Activated CD8-positive, alpha-beta memory T cell treated with anti-CD3 and anti-CD28 coated beads for 4 hours (primary cell): ENCODE results near the gene NUDT2.
"Not testable (repeated sequence)": the region's sequence is repeated elsewhere in the genome, so short reads cannot be mapped to it uniquely, and the experiment has no call there.

Experiments used
- DNase-seq, 2 donors: peaks; one replicate each; pipeline ENCODE4 v3.0.0-alpha.2; 2020; ENCODE audit warnings: low read depth in 2 of 2

NUDT2 gene

DNA sequence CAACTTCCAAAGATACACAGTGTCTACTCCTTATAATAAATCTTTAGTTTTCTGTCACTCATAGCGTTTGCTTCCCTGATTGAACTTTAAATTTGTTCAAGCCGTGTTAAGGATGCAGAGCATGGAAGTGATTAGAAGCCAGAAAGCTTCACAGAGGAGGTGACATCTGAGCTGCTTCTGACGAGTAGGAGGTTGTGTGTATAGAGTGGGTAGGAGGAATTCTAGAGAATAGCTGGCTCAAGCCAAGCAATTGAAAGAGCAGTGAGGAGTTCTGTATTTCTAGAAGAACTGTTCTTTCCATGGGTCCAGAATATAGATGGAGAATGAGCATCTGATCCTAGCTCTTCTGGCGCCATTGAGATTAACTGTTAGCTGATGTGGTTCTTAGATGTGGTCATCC, 6.0 kb downstream of the NUDT2 start:
- no peak for DNase-seq

DNA sequence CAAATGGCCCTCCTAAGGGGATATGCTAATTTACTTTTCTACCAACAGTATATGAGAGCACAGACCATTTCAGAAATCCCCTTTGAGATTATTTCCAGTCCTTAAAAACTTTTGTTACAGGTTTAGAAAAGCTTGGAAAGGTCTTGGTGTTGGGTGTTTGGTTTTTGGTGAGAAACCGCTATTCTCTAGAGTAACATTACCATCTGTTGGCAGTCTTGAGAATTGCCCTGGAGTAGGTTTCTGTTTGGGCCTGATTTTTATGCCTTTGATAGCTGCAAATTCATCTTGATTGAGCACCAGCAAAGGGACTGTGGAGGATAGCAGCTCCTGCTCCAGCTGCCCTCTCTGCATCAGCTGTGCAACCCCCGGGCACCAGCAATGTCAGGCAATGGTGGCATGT, 8.0 kb downstream of the NUDT2 start:
- DNase-seq, result no peak

DNA sequence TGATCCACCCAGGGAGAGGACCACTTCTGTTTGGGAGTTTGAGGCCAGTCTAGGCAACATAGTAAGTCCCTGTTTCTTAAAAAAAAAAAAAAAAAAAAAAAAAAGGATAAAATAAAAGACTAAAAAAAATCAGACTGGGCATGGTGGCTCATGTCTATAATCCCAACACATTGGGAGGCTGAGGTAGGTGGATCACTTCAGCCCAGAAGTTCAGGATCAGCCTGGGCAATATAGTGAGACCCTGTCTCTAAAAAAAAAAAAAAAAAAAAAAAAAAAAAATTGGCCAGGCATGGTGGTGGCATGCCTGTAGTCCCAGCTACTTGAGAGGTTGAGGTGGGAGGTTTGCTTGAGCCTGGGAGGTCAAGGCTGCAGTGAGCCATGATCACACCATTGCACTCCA, 8.7 kb downstream of the NUDT2 start:
- DNase-seq, result not testable (repeated sequence)

DNA sequence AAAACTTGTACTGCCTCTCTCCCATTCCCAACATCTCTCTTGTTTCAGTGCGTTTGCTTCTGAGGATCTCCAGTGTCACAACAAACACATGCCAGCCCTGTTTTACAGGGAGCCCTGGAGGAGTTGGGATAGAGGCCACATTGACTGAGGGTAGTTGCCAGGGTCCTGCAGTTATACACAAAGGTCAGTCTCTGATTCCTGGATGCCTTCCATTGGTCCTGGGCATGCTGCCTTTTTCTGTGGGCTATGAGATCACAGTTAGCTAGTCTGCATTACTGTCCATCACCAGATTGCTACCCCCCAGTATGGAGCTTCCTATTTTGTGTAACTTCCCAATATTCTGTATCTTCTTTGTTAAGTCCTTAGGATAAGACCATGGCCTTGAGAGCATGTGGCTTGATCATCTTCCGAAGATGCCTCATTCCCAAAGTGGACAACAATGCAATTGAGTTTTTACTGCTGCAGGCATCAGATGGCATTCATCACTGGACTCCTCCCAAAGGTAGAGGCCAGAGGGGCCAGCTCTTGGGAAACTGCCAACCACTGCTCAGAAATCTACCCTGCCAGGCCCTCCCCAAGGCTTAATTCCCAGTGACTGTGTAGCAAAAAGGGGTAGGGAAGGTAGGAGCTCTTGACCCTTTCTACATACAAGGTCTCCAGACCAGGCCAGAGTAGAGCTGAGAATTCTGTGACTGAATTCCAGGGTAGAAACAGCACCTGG, 9.5 kb downstream of the NUDT2 start:
- no peak for DNase-seq

DNA sequence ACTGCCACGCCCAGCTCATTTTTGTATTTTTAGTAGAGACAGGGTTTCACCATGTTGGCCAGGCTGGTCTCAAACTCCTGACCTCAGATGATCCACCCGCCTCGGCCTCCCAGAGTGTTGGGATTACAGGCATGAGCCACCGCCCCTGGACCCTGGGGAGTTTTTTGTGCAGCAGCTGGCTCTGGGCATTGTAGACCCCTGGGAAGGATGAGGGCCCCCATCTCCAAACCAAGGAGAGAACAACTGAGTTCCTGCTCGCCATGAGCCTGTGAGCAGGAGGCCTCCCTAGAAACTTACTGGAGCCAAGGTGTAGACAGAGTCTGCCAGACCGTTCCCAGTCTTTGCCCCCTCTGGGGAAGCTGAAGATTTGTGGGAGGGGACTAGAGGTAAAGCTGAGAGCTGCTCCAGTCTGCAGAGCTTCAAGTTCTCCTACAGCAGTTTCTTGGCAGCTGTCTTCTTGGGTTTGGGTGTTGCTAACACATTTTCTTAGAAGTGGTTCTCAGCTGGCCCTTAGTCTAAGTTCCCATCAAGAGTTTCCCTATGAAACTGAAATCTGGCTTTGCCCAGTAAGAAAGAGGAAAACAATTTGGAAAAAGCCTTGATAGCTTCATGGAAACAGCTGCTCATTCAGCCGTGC, 12.4 kb downstream of the NUDT2 start:
- DNase-seq, result no peak

DNA sequence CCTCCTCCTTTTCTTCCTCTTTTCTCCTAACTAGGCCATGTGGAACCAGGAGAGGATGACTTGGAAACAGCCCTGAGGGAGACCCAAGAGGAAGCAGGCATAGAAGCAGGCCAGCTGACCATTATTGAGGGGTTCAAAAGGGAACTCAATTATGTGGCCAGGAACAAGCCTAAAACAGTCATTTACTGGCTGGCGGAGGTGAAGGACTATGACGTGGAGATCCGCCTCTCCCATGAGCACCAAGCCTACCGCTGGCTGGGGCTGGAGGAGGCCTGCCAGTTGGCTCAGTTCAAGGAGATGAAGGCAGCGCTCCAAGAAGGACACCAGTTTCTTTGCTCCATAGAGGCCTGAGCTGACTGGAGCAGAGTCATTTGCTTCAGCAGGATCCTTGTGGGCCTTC, 13.7 kb downstream of the NUDT2 start:
- DNase-seq, result no peak

DNA sequence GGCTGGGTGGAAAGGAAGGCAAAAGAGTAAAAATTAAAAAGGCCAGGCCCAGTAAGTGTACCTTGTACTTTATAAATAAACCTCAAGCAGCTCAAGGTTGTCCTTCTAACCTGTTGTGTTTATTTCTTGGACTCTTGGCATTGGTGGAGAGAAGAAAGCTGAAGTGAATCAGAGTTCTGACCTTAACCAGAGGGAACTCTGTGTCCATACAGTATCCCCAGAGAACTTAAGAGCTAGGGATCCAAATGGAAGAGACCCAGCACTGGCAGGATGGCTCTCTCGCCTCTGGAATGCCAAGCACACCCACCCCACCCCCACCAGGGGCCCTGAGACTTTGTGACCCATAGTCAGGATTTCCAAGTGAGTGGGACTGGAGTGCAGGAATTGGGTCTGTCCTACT, 14.2 kb downstream of the NUDT2 start:
- no peak for DNase-seq

DNA sequence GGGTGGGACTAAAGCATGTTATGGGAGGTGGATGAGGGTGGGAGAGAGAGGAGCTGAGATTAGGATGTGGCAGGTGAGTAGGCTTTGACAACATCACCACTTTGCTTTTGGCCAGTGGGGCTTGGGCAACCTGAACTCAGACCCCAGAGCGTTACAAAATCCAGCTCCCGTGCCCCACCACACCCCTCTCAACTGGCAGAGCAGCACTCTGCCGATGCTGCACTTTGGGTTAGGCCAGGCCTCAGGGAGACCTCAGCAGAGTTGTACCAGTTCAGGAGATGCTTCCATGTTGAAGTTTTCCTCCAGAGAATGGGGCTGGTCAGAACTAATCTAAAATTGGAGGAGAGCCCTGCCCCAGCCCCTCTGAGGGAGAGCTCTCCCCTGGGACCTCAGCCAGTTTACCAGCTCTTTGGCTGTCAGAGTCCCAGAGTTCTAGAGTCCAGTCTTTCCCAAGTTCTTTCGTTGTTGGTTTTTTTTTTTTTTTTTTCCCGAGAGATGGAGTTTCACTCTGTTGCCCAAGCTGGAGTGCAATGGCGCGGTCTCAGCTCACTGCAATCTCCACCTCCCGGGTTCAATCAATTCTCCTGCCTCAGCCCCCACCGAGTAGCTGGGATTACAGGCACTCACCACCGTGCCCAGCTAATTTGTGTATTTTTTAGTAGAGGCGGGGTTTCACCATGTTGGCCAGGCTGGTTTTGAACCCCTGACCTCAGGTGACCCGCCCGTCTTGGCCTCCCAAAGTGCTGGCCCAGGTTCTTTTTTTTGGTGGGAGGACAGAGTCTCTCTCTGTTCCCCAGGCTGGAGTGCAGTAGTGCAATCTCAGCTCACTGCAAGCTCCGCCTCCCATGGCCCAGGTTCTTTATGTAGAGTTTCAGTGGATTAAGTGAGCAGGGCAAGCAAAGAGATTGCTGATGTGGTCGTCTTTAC, 17.8 kb downstream of the NUDT2 start:
- DNase-seq, result no peak

DNA sequence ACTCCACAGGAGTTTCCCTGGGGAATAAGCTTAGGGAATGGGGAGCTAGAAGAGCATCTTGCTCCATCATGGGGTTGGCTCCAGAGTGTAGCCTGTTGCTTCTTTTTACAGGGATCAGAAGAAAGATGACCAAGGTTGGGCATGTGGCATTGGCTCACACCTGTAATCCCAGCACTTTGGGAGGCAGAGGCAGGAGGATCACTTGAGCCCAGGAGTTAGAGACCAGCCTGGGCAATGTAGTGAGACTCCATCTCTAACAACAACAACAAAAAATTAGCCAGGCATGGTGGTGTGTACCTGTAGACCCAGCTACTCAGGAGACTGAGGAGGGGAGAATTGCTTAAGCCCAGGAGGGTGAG, 18.4 kb downstream of the NUDT2 start:
- no peak for DNase-seq

DNA sequence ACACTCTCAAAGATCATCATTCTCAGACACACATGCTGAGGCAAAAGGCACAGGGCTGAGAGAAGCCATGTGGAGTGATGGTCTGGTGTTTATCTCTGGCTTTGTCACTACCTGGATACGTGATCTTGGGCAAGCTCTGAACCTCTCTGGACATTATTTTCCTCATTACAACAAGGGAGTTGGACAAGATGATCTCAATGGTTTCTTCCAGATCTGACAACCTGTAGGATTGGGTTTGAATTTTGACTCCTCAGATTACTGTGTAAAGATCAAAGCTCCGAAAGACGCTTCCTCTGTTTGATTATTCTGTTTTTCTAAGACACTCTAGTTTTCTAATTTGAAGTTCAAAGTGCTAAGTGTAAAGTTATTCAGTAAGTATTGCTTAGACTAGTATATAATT, 20.0 kb downstream of the NUDT2 start:
- DNase-seq, result no peak

DNA sequence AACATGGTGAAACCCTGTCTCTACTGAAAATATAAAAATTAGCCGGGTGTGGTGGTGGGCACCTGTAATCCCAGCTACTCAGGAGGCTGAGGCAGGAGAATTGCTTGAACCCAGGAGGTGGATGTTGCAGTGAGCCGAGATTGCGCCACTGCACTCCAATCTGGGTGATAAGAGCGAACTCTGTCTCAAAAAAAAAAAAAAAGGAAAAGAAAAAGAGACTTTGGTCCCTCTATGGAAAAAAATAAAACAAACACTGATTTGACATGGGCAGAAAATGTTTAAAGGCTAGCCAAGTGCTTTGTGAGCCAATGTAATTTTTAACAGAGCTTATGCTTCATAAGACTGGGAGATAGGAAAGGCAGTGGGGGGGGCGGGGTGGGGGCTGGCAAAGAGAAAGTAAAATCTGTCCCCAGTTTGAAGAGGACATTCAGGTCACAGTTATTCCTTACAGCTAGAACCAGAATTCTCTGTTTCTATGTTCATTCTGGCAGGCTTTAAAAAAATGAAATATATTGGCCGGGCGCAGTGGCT, 22.8 kb downstream of the NUDT2 start:
- DNase-seq, result not testable (repeated sequence)

DNA sequence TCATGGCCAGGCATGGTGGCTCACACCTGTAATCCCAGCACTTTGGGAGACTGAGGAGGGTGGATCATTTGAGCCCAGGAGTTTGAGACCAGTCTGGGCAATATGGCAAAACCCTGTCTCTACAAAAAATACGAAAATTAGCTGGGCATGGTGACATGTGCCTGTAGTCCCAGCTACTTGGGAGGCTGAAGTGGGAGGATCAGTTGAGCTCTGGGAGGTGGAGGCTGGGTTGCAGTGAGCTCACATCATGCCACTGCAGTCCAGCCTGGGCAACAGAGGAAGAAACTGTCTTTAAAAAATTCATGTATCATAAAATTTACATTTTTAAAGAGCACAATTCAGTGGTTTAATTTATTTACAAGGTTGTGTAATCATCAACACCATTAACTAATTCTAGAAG, 23.6 kb downstream of the NUDT2 start:
- DNase-seq, result not testable (repeated sequence)

DNA sequence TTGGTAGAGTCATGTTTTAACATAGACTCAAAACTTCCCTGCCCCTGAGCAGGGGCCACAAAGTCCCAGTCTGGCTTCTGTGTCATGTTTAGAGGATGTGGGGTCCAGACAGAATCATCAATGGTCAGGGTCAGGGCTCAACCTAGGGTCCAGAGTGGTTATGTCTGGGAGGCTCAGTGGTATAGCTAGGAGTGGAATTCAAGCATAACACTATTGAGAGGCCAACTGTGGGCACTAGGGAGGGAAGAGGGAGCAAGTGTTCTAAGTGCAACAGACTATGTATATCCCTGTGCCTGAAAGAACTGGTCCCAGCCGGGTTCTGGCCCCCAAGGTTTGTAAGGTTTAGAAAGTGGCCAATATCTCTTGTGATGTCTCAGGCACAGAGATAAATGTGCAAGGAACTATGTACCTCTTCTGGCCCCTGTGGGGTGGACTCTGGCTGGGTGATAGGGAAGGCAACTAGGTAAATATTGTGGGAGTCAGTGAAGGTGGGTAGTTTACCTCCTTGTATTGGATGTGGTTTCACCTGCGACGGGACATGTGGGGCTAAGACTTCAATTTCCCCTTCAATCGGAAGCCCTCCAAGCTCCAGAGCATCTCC, 33.3 kb downstream of the NUDT2 start:
- DNase-seq, result no peak

DNA sequence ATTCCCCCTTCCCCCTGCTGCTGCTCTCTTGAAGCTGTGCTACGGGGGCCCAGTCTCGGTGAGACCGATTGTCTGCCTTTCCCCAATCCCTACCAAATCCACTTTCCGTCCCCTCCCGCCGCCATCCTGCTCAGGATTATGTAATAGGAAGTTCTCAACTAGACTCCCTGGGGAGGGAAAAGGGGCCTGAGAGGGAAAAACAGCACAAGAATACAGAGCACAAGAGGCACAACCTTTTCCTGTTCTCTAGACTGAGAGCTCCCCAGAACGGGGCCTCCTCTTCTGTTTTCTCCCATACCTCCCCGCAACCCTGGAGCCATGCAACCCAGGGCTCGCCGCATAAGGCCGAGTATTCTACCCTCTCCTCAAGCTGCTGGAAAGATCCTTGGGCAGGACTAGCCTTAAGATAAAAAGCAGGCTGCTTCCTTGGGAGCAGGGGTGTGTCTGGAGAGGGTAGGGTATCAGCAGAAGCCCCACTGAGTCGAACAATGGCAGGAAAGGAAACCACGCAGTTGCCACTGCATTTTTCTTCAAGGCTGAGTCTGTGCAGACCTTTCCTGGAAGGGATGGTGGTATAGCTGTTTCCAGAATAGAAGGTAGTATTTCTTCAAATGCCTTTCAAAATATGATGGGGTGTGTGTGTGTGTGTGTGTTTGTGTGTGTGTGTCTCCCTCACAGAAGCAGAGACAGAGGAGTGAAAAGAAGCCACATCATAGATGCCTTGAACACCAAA, 34.4 kb downstream of the NUDT2 start:
- DNase-seq, result no peak

DNA sequence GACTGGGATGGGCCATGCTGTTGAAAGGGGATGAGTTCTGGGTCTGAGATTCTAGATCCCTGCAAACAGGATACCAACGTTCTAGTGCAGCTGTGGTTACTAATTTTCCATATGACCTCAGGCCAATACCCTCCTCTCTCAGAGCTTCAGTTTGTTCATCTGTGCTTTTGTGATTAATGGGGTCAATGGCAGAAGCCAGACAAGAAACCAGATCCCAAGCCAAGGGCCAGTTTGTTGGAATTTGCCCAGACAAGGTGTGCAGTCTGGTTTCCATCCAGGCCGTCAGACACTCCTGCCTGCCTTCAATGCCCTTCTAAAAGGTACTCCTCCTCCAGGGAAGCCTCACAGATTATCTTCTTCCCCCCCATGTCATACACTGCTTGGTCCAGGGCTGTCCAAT, 35.9 kb downstream of the NUDT2 start:
- DNase-seq, result no peak

DNA sequence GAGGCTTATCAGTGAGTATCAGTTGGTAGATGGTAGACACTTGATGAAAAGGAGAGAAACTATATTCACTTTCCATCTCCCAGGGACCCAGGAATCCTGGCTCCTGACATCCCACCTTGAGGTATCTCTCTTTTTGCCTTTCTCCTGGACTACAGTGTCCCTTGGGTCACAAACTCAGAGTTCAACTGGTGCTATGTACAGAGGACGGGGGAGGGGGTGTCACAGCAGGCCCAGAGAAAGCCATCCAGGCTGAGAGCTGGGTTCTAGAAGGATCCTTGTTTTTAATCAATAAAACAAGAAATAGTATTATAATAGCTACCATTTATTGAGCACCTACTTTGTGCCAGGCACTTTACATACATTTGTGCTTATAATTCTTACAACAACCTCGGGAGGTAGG, 37.0 kb downstream of the NUDT2 start:
- DNase-seq, result no peak

DNA sequence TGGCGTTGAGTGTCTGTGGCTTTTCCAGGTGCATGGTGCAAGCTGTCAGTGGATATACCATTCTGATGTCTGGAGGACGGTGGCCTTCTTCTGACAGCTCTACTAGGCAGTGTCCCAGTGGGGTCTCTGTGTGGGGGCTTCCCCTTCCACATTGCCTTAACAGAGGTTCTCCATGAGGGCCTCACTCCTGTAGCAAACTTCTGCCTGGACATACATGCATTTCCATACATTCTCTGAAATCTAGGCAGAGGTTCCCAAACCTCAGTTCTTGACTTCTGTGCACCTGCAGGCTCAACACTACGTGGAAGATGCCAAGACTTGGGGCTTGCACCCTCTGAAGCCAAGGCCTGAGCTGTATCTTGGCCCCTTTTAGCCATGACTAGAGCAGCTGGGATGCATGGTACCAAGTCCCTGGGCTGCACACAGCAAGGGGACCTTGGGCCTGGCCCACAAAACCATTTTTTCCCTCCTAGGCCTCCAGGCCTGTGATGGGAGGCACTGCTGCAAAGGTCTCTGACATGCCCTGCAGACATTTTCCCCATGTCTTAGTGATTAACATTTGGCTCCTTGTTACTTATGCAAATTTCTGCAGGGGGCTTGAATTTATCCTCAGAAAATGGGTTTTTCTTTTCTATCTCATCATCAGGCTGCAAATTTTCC, 38.5 kb downstream of the NUDT2 start:
- not testable (repeated sequence) for DNase-seq

DNA sequence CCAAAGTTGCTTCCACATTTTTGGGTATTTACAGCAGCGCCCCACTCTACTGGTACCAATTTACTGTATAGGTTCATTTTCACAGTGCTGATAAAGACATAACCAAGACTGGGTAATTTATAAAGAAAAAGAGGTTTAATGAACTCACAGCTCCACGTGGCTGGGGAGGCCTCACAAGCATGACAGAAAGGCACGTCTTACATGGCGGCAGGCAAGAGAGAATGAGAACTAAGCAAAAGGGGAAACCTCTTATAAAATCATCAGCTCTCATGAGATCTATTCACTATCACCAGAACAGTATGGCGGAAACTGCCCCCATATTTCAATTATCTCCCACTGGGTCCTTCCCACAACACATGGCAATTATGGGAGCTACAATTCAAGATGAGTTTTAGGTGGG, 39.4 kb downstream of the NUDT2 start:
- DNase-seq, result not testable (repeated sequence)

DNA sequence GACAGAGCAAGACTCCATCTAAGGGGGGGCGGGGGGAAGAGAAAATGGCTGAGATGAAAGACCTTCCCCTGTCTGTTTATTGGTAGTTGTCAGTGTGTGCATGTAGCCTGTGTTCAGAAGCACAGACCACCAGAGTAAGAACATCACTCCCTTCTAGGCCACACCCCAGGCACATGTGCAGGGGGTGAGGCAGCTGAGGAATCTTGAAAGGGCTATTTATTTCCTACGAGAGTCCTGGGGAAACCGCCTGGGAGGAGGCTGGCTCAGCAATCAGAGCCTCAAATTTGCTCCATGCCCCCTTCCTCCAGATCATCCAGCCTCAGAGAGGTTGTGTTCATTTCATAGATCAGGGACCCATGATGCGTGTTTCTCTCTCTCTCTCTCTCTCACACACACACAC, 40.3 kb downstream of the NUDT2 start:
- DNase-seq, result no peak

DNA sequence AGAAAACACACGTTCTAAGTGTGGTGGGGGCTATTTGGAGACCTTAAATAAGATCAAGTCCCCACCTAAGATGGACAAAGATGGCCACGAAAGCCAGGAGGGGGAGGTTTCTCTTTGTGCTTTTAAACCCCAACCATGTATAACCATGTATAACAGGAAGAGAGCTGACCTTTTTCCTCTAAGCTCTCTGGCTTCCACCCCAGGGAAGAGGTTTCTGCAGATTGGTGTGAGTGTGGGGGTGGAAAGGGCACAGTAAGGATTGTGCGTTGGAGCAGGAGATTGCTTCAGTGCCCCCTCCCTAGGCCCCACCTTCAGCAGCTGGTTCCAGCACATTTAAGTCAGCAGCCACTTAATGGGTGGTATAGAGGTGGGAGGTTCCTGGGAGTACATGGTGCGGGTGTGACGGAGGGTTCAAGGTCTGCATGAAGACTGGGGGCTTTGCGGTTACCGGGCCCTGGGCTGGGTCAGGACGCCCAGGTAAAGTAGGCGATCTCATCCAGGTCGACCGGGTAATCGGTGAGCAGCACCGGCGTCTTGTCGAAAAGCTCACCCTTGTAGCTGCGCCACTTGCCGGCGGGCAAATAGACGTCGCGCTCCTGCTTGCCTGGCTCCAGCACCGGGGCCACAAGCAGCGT, 41.1 kb downstream of the NUDT2 start:
- DNase-seq, result no peak
